Spleen (tissue), 11 donors: ENCODE results near the gene FAM53B. TPM values are rescaled to one million over a fixed set of nuclear protein-coding genes. Genes with fewer than 3 reads are reported as not detected.

ENCODE experiments used
- DNase-seq: peaks from one replicate; pipeline ENCODE4 v3.0.0-alpha.2; 2020
- H3K27ac ChIP-seq, 8 donors: fragments of 200-600 bp; sonication (generic) in 7 of 8; 1 replicate in 4 of 8; 2 replicates in 4 of 8; pipeline versions ENCODE4 v1.5.0 to v1.8.0; 2016 to 2021; ENCODE audit warnings: inconsistent platforms in 4 of 8, mild to moderate bottlenecking in 4 of 8, moderate library complexity in 1 of 8
- H3K27me3 ChIP-seq, 7 donors: fragments of 200-600 bp; sonication (generic) in 6 of 7; replicated peaks in 1 of 7; 1 replicate in 4 of 7; 2 replicates in 3 of 7; pipeline versions ENCODE4 v1.5.0 to v1.8.0; 2016 to 2021; ENCODE audit warnings: inconsistent platforms in 3 of 7, mild to moderate bottlenecking in 1 of 7
- H3K36me3 ChIP-seq, 6 donors: fragments of 200-600 bp; sonication (generic) in 5 of 6; 1 replicate in 4 of 6; 2 replicates in 2 of 6; pipeline versions ENCODE4 v1.5.0 to v1.8.0; 2016 to 2021; ENCODE audit warnings: inconsistent platforms in 2 of 6
- H3K4me1 ChIP-seq, 6 donors: fragments of 200-600 bp; sonication (generic) in 5 of 6; 1 replicate in 3 of 6; 2 replicates in 3 of 6; pipeline versions ENCODE4 v1.5.0 to v1.8.0; 2016 to 2021; ENCODE audit warnings: inconsistent platforms in 3 of 6
- H3K4me3 ChIP-seq, 8 donors: fragments of 200-600 bp; sonication (generic) in 7 of 8; 1 replicate in 4 of 8; 2 replicates in 4 of 8; pipeline versions ENCODE4 v1.5.0 to v1.8.0; 2016 to 2021; ENCODE audit warnings: inconsistent platforms in 4 of 8, mild to moderate bottlenecking in 4 of 8, moderate library complexity in 2 of 8
- H3K9me3 ChIP-seq, 8 donors: fragments of 200-600 bp; sonication (generic) in 7 of 8; 1 replicate in 4 of 8; 2 replicates in 4 of 8; pipeline versions ENCODE4 v1.5.0 to v1.8.0; 2016 to 2021; ENCODE audit warnings: inconsistent platforms in 4 of 8
- POLR2A ChIP-seq, 3 donors: fragments of 450-650 bp; IDR thresholded peaks; one replicate each; pipeline ENCODE4 v1.5.1; 2017; ENCODE audit warnings: antibody characterized with exemption in 3 of 3, mild to moderate bottlenecking in 1 of 3
- POLR2AphosphoS5 ChIP-seq, 3 donors: sonication (generic); formaldehyde crosslinking; IDR thresholded peaks; one replicate each; pipeline ENCODE4 v1.5.1; 2017; ENCODE audit warnings: antibody characterized with exemption in 3 of 3
- WGBS, 5 donors: extraction: QIAGEN DNeasy Blood & Tissue Kit in 3 of 5; methylation state at CpG; one replicate each; pipeline versions ENCODE4 v1.1.5 to v1.1.7; 2013 to 2018; 5-methylcytosine and 5-hydroxymethylcytosine counted together
- intact Hi-C: fragments of 100-400 bp; cut with DNase I; formaldehyde crosslinking; loops from one replicate; pipeline ENCODE4 v1.15.0; 2023; ENCODE audit warnings: low total_unique reads
- polyA plus RNA-seq, 3 donors: library from polyadenylated mRNA; stranded (reverse); fragments of 200-250 nt; gene quantifications; one replicate each; pipeline ENCODE4 v1.2.1, GENCODE V29; 2013
- total RNA-seq, 7 donors: library from RNA; depleted of rRNA in 3 of 7; stranded (reverse); fragments of >200 nt in 3 of 7; fragmentation: NEBNext Ultra II Directional in 4 of 7; extraction: Animal tissue kit (Norgen Biotek cat#: 25700) in 4 of 7; gene quantifications; one replicate each; pipeline versions ENCODE4 v1.1.0 to v1.2.1, GENCODE V29; 2016 to 2021
- TF ChIP-seq, protein P1 (sequence below), 11 experiments: fragments of 200-600 bp in 7 of 11; fragments of 450-650 bp in 4 of 11; sonication (generic) in 4 of 11; IDR thresholded peaks in 8 of 11; conservative IDR thresholded peaks in 3 of 11; 1 replicate in 7 of 11; 2 replicates in 4 of 11; pipeline versions ENCODE4 v1.4.0 to v1.8.0; 2016 to 2021; ENCODE audit warnings: antibody characterized with exemption in 11 of 11, inconsistent platforms in 4 of 11, mild to moderate bottlenecking in 1 of 11
- donor health status: healthy with polysubstance abuse.
- donor health status: DM: no; HTN: no; CAD: no; lungs with moderate emphysema.
- donor health status: DM: no; HTN: no; CAD: no.
- donor health status: Bipolar disorder and iron deficiency.
- donor health status: healthy.
- donor health status: DM: no; HTN: no; CAD: no.
- donor health status: DM: yes; HTN: yes; CAD: no.

Gene FAM53B
- total and polyA plus RNA-seq, 10 donors = 13.3 to 94.0 (median 56.2) TPM

DNA sequence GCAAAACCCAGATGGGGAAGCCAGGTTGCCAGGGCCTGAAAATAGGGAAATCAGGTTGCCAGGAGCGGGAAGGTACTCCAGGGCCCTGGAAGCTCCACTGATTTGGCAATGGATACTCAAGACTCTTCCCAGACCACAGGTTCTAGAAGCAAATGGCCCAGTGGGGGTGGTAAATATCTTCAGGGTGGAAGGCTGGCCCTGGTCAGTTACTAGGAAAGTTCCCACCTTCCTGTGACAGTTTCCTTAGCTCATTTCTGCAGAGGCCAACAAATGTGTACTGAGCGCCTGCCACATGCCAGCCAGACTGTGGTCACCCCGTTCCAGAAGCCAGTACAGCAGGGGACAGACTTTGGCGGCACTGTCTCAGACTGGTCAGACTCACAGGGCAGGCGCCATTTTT, 113.6 kb downstream of the FAM53B start:
- intact Hi-C loops = no loop called here
- DNase-seq = no peak
- H3K27me3 ChIP-seq = no peaks in the 10 kb centered on the region
- H3K4me3 ChIP-seq = no peak overlapping the region
- peaks cover 37 to 92% (median 72%) of the 10 kb centered on the region in 6 donors for H3K4me1 ChIP-seq
- TF ChIP-seq POLR2A (IDR thresholded peaks at IDR 0.05) = no peak
- TF ChIP-seq, protein P1, sequence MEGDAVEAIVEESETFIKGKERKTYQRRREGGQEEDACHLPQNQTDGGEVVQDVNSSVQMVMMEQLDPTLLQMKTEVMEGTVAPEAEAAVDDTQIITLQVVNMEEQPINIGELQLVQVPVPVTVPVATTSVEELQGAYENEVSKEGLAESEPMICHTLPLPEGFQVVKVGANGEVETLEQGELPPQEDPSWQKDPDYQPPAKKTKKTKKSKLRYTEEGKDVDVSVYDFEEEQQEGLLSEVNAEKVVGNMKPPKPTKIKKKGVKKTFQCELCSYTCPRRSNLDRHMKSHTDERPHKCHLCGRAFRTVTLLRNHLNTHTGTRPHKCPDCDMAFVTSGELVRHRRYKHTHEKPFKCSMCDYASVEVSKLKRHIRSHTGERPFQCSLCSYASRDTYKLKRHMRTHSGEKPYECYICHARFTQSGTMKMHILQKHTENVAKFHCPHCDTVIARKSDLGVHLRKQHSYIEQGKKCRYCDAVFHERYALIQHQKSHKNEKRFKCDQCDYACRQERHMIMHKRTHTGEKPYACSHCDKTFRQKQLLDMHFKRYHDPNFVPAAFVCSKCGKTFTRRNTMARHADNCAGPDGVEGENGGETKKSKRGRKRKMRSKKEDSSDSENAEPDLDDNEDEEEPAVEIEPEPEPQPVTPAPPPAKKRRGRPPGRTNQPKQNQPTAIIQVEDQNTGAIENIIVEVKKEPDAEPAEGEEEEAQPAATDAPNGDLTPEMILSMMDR (IDR thresholded peaks at IDR 0.05 in 8 of 11, conservative IDR thresholded peaks at IDR 0.05 in 3 of 11) = no peak
- TF ChIP-seq POLR2AphosphoS5 (IDR thresholded peaks at IDR 0.05) = no peak
- H3K36me3 ChIP-seq = peaks cover 0 to 32% (median 2%) of the 10 kb centered on the region in 6 donors
- WGBS, 5 donors = 91 to 96% (median 94%) methylated on average over 5 of the region's 5 CpGs
- peak overlapping the region in 5 of 8 donors; percentile 51 to 88 (median 62) for H3K27ac ChIP-seq
- H3K9me3 ChIP-seq = peaks cover 0 to 4% (median 0%) of the 10 kb centered on the region in 8 donors

DNA sequence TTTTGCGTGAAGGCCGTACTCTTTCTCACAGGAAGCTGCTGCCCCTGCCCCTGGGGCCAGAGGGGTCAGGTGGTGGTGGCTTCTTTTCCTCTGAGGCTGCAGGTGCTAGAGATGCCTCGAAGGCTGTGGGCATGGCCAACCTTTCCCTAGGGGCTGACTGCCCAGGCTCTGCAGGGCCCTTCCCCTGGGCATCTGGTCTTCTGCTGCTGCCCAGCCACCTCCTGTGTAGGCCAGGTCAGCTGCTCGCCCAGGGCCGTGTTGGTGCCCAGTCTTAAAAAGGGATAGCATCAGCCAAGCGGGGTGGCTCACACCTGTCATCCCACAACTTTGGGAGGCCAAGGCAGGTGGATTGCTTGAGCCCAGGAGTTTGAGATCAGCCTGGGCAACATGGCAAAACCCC, 114.3 kb downstream of the FAM53B start:
- Histone ChIP-seq H3K27ac (peak overlapping the region in 6 of 8 donors; percentile 36 to 88 (median 56)), H3K4me1 (peaks cover 37 to 96% (median 79%) of the 10 kb centered on the region in 6 donors), H3K4me3 (no peak overlapping the region), H3K9me3 (peaks cover 0 to 4% (median 0%) of the 10 kb centered on the region in 8 donors), H3K27me3 (no peaks in the 10 kb centered on the region), H3K36me3 (peaks cover 0 to 38% (median 2%) of the 10 kb centered on the region in 6 donors)
- intact Hi-C loops = no loop called here
- TF ChIP-seq, protein P1 (IDR thresholded peaks at IDR 0.05 in 8 of 11, conservative IDR thresholded peaks at IDR 0.05 in 3 of 11) = no peak
- TF ChIP-seq POLR2AphosphoS5 (IDR thresholded peaks at IDR 0.05) = peak in 1 of 3 donors; percentile 10
- 56 to 68% (median 62%) methylated on average over 6 of the region's 6 CpGs for WGBS, 5 donors
- DNase-seq = no peak

DNA sequence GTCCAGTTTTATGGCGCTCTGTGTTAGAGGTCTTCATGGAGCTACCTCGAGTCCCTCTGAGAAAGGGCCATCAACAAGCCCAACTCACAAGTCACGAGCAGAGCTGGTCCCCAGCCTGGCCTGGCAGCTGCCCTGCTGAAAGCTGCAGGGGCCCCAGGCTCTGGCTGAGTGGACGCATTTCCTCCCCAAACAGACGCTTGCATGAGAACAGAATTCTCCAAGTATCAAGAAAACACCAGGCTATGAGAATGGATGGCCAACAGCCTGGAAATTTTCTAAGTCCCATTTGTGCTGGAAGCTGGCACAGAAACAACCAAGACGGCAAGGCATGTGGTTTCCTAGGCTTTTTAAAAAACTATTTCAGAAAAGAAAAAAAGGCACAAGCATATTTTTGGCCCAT, 114.8 kb downstream of the FAM53B start:
- Histone ChIP-seq H3K27me3 (no peaks in the 10 kb centered on the region), H3K9me3 (peaks cover 0 to 2% (median 0%) of the 10 kb centered on the region in 8 donors), H3K4me1 (peaks cover 37 to 96% (median 84%) of the 10 kb centered on the region in 6 donors), H3K4me3 (no peak overlapping the region), H3K27ac (peak overlapping the region; percentile 36 to 88 (median 58)), H3K36me3 (peaks cover 0 to 38% (median 2%) of the 10 kb centered on the region in 6 donors)
- 56 to 69% (median 60%) methylated on average over 6 of the region's 6 CpGs for WGBS, 5 donors
- intact Hi-C loops = no loop called here
- no peak for DNase-seq
- TF ChIP-seq, protein P1 (IDR thresholded peaks at IDR 0.05 in 8 of 11, conservative IDR thresholded peaks at IDR 0.05 in 3 of 11) = no peak
- TF ChIP-seq POLR2AphosphoS5 (IDR thresholded peaks at IDR 0.05) = peak in 1 of 3 donors; percentile 4
- no peak for TF ChIP-seq POLR2A (IDR thresholded peaks at IDR 0.05)

DNA sequence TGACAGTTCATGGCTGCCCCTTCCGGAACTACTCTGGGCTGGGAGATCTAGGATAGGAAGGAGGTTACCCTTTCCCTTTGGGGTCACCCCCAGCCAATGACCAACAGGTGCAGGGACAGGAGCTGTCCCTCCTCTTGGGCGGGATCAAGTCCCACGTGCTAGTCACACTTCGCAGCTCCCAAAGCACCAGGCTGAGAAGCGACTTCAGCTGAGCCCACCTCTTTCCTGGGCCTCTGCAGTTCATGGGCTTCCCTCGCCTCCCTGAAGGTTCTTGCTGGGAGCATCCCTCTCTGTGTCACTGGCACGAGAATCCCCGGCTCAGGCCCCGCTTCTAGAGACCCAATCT, 115.5 kb downstream of the FAM53B start:
- H3K27ac ChIP-seq = peak overlapping the region; percentile 36 to 88 (median 58)
- peaks cover 37 to 100% (median 88%) of the 10 kb centered on the region in 6 donors for H3K4me1 ChIP-seq
- H3K27me3 ChIP-seq = no peaks in the 10 kb centered on the region
- no peaks in the 10 kb centered on the region for H3K9me3 ChIP-seq
- TF ChIP-seq POLR2AphosphoS5 (IDR thresholded peaks at IDR 0.05) = peak in 1 of 3 donors; percentile 4
- TF ChIP-seq, protein P1 (IDR thresholded peaks at IDR 0.05 in 8 of 11, conservative IDR thresholded peaks at IDR 0.05 in 3 of 11) = no peak
- TF ChIP-seq POLR2A (IDR thresholded peaks at IDR 0.05) = no peak
- no peak overlapping the region for H3K4me3 ChIP-seq
- H3K36me3 ChIP-seq = peaks cover 0 to 41% (median 2%) of the 10 kb centered on the region in 6 donors
- no peak for DNase-seq
- intact Hi-C loops = no loop called here
- WGBS, 5 donors = 71 to 86% (median 79%) methylated on average over 9 of the region's 9 CpGs
